GM18520 (cell line): ENCODE measurements around the gene MOCS1.
"Not testable (repeated sequence)": the region's sequence is repeated elsewhere in the genome, so short reads cannot be mapped to it uniquely, and the experiment has no call there.

Experiments
- ATAC-seq: cut with Tn5 transposase; IDR thresholded peaks from one replicate; pipeline ENCODE4 v1.9.1; 2021; ENCODE audit not compliant: unreplicated experiment

Gene MOCS1

DNA sequence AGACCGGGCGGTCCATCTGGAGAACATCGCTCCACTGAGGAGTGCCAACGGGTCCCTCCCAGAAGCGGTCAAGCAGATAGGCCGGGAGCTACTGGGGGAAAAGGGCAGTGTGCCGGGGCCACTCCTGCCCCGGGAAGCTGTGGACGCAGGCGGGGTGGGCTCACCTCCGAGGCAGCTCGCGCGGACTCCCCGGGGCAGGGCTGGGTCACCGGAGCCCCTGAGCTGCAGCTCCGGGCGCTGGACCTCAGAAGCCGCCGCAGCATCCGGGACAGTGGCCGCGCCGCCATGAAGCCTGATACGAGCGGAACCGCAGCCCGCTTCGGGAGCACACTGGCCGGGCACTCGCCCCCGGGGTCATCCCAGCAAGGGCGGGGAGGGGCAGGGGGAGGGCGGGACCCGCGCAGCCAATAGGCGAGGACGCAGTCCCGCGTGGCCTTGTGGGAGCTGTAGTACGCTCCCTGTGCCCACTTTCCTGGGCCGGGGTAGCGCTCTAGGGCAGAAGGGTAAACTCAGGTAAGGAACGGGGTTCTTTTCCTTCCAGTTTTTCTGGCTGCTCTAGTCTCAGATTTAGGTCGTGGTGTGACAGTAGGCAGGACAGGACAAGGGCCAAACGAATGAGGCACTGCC lies at the start of gene MOCS1:
MOCS1 (minus strand) TSS at position 332 of the 627 bp plus-strand sequence; CDS start at position 287, 45 bp downstream.
- ATAC-seq, result no peak

DNA sequence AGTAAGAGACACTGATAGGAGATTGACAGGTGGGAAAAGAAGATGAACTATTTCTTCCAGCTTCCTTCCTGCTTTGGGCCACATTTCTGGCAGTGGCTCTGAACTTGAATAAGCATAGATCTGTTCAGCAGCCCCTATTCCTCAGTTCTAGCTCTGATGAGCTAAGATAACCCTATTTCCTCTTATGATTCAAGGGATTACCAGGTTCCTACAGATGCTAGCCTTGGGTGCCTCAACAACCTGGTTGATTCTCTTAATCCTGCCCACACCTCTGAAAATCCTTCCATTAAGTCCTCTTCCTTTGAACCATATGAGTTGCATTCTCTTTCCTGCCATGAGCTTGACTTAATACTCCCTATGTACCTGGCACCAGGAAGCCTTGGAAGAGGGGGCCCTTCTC lies 49.8 kb upstream of the MOCS1 start:
- no peak for ATAC-seq

DNA sequence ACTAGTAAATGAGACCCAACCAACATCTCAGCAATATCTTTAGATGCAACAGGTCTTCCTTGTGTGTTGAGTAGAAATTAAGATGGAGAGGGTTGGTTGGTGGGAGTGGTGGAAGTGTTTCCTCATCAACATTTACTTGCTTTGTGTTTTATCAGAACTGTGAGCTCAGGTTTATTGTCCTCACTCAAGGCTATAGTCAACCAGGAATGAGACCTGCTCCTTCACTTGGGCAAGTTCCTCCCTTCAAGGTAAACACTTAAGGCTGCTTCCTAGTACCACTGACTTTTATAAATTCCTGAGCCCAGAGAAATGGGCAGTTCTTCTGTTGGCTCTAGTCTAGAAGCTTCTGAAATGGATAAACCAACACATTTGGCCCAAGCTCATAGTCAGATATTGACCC lies 48.9 kb upstream of the MOCS1 start:
- no peak for ATAC-seq

DNA sequence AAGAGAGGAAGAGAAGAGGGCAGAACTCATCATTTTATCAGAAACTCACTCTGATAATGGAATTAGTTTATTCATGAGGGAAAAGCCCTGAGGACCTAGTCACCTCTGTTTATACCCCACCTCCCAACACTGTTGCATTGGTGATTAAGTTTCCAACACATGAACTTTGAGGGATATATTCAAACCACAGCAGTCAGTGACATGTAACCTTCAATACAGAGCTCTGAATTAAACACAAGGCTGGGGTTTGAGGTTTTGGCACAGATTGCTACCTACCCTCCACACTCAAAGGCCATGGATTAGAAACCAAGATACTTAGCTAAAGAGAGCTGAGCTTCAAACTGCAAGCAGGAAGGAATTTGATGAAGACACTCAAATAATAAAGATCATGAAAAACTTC lies 48.5 kb upstream of the MOCS1 start:
- no peak for ATAC-seq

DNA sequence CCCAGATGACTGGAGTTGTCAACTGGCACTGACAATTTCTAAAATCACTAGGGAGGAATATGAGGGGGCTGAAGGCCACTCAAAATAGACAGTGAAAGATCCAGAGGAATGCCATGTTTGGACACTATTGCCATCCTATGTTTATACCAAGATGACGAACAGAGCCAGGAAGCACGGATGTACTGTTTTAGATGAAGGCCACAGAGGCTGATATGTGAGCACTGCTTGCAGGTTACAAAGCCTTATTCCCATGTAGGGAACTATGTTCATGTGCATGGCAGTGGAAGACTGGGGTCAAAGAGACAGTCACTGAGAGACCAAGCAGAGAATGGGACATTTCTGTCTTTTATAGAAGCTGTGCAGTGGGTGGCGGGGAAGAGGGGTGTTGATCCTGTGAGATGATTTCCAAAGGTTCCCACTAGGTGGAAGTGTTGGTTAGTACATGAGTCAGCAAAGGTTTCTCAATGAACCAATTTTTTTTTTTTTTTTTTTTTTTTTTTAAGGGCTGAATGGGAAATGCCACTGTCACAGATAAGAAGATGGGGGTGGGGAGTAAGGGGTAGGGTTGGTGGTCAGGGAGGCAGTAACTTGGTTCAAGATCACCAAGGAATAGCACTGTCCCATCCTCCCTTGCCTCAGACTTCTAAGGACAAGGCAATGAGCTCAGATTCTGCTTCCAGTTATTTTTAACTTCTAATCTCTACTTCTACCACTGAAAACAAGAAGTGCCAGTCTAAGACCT lies 46.7 kb upstream of the MOCS1 start:
- no peak for ATAC-seq

DNA sequence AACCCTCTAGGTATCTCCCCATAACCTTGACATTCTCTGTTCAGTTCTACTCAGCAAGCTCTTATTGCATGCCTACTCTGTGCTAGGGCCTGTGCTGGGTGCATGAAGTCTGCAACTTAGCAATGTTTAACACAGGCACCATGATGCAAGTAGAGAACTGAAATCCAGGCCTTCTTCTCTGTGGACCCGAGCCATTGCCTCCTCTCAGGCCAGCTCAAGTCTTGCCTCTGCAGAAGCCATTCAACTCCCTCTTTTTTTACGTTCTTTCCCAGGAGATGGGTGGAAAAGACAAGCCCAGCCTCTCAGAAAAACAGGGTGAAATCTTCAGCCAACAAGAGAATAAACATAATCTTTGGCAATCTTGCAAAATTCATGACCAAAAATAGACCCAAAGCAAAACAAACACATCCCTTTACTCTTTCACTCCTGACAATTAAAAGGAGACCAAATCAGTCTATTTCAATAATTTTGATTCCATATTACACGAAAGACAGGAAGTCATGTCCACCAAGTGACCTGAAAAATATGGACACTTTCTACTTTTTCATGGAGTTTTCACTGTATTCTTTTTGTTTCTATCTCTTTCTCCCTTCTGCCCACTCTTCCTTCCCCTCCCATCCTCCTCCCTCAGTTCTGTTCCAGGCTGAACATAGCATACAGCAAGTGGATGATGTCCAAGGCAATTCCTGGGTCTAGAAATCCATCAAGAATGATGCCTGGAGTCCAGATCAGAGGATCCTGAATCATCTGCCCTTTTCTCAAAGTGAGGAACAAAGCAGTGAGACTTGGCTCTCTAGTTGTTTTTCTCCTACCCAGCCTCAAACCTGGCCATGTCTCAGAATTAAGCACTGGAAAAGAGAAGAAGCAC lies 45.4 kb upstream of the MOCS1 start:
- ATAC-seq, result no peak

DNA sequence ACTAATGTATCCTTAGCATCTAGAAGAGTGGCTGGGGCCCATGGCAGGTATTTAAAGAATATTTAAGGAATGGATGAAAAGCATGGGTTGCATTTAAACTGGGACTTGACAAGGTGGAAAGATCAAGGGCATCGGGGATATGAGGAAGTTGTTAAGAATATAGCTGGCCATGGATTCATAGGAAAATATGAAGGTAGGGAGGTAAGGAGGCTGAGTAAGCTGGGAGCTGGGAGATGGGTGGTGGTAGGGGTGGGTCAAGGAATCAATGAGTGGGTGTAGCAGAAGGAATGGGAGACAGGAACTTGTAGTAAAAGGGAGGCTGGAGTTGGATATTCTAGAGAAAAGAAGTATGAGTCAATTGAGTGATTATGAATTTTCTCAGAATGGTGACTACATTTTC lies 44.0 kb upstream of the MOCS1 start:
- no peak for ATAC-seq

DNA sequence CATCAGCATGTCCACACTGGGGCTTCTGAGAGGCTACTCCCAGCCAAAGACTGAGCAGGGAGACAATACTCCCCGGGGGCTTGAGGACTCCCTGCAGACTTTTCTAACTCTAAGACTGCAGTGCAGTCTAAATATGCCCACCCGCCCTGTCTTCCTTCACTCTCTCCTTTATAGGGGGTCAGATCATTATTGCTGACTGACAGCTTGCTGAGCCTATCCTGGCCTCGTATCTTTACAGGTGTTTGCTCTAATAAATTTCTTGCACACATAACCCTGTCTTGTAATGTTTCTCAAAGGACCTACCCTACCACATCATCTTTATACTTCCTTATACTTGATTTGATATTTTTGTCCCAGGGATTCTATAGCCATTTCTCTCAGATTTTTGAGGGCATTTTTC lies 39.4 kb upstream of the MOCS1 start:
- ATAC-seq, result no peak

DNA sequence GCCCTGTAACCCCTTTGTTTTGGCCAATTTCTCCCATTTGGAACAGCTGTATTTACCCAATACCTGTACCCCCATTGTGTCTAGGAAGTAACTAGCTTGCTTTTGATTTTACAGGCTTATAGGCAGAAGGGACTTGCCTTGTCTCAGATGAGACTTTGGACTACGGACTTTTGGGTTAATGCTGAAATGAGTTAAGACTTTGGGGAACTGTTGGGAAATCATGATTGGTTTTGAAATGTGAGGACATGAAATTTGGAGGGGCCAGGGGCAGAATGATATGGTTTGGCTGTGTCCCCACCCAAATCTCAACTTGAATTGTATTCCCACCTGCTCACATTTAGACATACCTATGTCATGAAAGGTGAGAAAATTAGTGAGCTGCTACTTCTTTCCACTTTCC lies 38.5 kb upstream of the MOCS1 start:
- ATAC-seq, result not testable (repeated sequence)

DNA sequence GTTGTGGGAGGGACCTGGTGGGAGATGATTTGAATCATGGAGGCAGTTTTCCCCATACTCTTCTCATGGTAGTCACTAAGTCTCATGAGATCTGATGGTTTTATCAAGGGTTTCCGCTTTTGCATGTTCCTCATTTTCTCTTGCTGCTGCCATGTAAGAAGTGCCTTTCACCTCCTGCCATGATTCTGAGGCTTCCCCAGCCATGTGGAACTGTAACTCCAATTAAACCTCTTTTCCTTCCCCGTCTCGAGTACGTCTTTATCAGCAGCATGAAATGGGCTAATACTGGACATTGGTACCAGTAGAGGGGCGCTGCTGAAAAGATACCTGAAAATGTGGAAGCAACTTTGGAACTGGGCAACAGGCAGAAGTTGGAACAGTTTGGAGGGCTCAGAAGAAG lies 36.9 kb upstream of the MOCS1 start:
- ATAC-seq, result not testable (repeated sequence)

DNA sequence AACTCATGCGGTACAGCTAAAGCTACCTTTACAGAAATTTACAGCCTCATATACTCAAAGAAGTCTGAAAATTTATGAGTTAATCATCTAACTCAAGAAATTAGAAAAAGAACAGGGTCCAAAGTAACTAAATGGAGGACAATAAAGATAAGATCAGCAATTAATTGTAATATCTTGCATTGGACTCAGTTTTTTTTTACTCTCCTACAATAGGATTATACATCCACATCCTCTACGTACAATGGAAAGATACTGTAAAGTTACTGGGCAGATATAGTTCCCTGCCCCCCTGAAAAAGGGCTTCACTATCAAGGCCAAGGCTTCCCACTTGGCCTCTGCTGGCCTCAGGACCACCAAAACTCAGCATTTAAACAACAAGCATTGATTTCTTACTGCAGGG lies 31.5 kb upstream of the MOCS1 start:
- ATAC-seq, result no peak

DNA sequence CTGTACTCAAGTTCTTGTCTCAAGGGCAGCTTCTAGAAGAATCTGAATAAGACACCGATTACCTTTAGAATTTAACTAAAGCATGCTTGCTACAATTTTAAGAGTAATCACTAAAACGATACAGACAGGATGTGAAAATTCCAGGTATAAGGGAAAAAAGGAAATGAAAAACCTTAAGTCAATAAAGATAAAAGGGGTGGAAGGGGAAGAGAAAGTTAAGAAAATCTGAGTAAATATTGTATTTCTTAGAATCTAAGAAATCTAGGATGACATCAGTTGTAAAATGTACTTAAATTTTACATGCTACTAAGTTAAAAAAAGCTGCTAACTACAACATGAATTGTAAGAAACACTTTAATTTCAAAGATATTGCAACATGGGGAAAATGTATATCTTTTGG lies 30.3 kb upstream of the MOCS1 start:
- ATAC-seq, result no peak

DNA sequence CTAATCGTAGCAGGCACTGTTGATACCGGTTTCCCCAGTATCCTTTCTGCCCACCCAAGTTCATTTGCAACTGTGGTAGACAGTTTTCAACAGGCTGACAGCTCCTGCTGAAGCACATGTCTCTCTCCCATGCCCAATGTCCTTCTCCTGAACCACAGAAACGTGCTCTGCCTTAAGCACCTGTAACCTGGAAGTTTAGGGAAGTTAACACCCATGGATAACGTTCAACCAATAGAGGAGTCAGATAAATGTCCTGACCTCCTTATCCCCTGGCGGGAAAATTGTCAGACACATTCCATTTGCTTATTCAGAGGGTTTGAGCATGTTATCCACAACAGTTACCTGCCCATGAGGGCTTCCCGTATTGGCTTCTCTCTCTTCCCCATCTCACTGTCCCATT lies 29.8 kb upstream of the MOCS1 start:
- ATAC-seq, result no peak

DNA sequence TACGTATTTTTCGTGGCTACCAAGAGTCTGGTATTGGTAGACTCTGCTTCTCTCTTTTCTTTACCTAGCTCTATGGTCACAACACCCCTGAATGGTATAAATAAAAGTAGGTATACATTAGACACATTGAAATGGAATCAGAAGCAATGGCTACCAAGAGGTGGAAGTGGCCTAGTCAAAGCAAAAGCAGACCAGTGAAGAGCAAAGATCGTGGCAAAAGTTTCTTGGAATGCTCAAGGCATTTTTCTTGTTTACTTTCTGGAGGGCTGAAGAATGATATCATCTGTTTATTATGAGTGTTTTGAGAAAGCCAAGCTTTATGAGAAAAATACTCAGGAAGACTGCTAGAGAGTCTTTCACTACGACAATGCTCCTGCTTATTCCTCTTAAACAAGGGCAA lies 28.6 kb upstream of the MOCS1 start:
- no peak for ATAC-seq

DNA sequence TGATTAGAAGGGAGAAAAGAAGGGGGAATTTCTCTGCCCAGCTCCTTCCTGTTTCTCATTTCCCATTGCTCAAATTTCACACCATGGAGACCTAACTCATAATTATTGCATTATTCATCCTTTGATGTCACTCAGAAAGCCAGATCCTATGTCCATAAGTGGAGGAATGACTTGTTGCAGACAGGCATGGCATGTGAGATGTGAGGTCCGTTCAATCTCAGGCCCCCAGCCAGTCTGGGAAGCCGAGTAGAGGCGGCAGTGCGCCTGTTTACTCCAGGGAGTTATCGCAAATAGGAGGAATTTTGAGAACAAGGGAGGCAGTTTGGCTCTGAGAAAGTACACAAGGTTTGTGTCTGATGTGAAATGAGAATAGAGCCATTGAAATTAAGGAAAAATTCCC lies 26.9 kb upstream of the MOCS1 start:
- ATAC-seq, result no peak

DNA sequence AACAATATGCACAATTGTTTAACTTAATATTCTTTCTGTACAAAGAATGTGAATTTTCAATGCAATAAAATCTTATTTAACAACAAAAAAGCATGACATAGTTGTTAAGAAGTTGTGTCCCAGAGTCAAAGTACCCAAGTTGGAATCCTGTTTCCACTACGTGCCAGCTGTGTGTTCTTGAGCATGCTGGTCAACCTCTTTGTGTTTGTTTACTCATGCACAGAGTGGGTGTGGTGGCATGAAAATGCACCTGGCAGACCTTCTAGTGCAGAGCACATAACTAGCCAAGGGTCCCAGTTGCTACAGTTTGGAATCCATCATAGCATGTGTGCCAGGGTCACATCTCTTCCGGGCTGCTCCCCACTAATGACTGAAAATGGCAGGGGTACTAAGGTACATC lies 24.7 kb upstream of the MOCS1 start:
- no peak for ATAC-seq

DNA sequence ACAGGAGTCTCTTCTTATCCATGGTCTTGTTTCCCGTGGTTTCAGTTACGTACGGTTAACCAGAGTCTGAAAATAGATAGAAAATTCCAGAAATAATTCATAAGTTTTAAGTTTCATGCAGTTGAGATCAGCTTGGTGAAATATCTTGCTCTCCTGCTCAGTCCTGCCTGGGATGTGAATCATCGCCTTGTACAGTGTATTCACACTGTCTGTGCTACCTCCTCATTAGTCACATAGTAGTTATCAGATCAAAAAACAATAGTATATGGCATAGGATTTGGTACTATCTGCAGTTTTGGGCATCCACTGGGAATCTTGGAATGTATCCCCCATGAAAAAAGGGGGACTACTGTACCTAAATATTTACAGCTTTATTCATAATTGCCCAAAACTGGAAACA lies 22.7 kb upstream of the MOCS1 start:
- ATAC-seq, result no peak

DNA sequence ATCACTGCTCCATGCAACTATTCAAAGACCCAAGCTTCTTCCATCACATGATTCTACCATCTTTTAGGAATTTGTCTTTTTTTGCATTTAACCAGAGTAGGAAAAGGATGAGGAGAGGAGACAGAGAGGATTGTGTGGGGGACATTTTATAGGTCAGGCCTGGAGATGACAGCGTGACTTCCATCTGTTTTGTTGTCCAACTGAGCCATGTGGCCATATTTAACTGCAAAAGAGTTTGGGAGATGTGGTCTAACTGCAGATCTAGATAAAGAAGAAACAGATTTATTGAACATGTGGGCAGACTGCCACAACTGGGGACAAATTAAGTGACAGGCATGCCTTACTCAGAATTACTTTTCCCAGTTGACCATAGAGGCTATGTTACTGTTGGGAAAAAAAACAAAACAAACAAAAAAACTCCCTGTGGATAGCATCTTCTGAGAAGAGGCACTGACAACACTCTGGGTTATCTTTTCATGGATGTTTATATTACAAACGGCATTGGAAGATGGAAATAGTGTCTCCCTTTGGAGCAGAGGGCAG lies 18.9 kb upstream of the MOCS1 start:
- no peak for ATAC-seq

DNA sequence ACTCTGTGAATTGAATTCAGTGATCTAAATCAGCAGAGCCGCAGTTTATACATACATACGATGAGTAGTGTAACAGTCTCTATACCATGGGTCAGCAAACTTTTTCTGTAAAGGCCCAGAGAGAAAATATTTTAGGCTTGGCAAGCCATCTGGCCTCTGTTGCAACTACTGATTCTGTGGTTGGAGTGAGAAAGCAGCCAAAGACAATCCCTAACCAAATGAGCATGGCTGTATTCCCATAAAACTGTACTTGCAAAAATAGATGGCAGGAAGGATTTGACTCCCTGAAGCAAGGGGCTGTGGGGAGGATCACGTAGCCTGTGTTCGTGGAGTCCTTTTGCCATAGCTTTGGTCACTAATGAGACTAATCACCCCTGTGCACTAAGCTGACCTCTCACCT lies 17.9 kb upstream of the MOCS1 start:
- no peak for ATAC-seq

DNA sequence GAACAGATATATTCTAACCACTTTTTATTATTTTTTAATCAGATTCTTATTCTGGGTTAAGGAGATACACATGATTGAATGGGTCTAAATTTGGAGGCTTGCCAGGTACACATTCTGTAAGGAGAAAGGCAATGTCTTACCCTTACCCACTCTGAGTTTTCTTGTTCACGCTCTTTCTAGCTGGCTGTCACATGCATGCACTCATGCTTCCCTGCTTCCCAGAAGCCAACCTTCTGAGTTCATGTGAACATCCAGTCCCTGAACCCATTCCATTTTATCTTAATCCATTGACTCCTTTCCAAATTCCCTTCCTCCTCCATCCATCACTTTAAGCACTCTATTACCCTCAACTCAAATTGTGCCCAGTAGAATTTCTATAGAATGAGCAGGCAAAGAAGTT lies 17.5 kb upstream of the MOCS1 start:
- no peak for ATAC-seq

DNA sequence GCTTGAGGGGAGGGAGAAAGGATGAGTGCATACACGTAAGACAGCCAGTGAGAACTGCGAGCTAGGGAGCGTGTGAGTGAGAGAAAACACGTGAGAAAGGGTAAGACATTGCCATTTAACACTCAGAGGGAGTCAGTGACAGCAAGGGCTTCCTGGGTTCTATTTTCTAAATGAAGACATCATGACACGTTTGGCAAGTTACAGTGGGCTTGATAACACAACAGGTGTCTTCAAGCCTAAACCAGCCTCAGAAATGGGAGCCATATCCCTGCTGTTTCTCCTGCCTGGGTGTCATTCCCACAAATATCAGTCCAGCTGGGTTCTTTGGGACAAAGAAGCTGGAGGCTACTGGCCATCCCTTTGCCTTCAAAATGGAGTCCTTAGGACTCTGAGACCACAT lies 16.9 kb upstream of the MOCS1 start:
- ATAC-seq, result no peak
